Heart left ventricle (tissue), 16 donors: ENCODE results near the gene MYO5B. TPM values are rescaled to one million over a fixed set of nuclear protein-coding genes. Genes with fewer than 3 reads are reported as not detected.

Experiments used
- ATAC-seq, 4 donors: fragments of 200-7000 bp; cut with Tn5 transposase; one replicate each; pipeline ENCODE4 v1.9.1; 2020 to 2022; ENCODE audit warnings: moderate library complexity in 4 of 4, mild to moderate bottlenecking in 3 of 4, moderate number of reproducible peaks in 1 of 4
- DNase-seq, 5 donors: peaks; one replicate each; pipeline ENCODE4 v3.0.0-alpha.2; 2020
- H3K27ac ChIP-seq, 12 donors: fragments of 200-600 bp; sonication (generic) in 4 of 12; one replicate each; pipeline versions ENCODE4 v1.5.0 to v1.8.0; 2016 to 2022; ENCODE audit warnings: mild to moderate bottlenecking in 2 of 12
- H3K27me3 ChIP-seq, 9 donors: fragments of 200-600 bp; sonication (generic) in 2 of 9; one replicate each; pipeline versions ENCODE4 v1.5.1 to v1.8.0; 2016 to 2022; ENCODE audit warnings: mild to moderate bottlenecking in 3 of 9
- H3K36me3 ChIP-seq, 9 donors: fragments of 200-600 bp; sonication (generic) in 2 of 9; one replicate each; pipeline versions ENCODE4 v1.5.0 to v1.8.0; 2018 to 2022; ENCODE audit warnings: mild to moderate bottlenecking in 2 of 9
- H3K4me1 ChIP-seq, 12 donors: fragments of 200-600 bp; sonication (generic) in 4 of 12; one replicate each; pipeline versions ENCODE4 v1.5.0 to v1.8.0; 2016 to 2022; ENCODE audit warnings: mild to moderate bottlenecking in 3 of 12
- H3K4me3 ChIP-seq, 12 donors: fragments of 200-600 bp; sonication (generic) in 4 of 12; one replicate each; pipeline versions ENCODE4 v1.5.0 to v1.8.0; 2017 to 2022; ENCODE audit warnings: mild to moderate bottlenecking in 9 of 12, moderate library complexity in 4 of 12
- H3K9me3 ChIP-seq, 12 donors: fragments of 200-600 bp; sonication (generic) in 4 of 12; one replicate each; pipeline versions ENCODE4 v1.5.0 to v1.8.0; 2016 to 2022; ENCODE audit warnings: mild to moderate bottlenecking in 1 of 12
- CTCF ChIP-seq, 12 donors: fragments of 200-600 bp; sonication (generic) in 4 of 12; IDR thresholded peaks; one replicate each; pipeline versions ENCODE4 v1.5.0 to v1.8.0; 2018 to 2022; ENCODE audit warnings: antibody characterized with exemption in 12 of 12, mild to moderate bottlenecking in 5 of 12
- POLR2A ChIP-seq, 2 donors: fragments of 450-650 bp; IDR thresholded peaks; one replicate each; pipeline ENCODE4 v1.6.1; 2017; ENCODE audit warnings: antibody characterized with exemption in 2 of 2, mild to moderate bottlenecking in 2 of 2, moderate library complexity in 2 of 2
- WGBS, 4 donors: extraction: QIAGEN DNeasy Blood & Tissue Kit in 2 of 4; methylation state at CpG; one replicate each; pipeline versions ENCODE4 v1.1.5 to v1.1.7; 2013 to 2018; 5-methylcytosine and 5-hydroxymethylcytosine counted together
- intact Hi-C, 10 donors: fragments of 100-400 bp; cut with DNase I; formaldehyde crosslinking; loops; one replicate each; pipeline versions ENCODE4 v1.11.1 to v1.14.2; 2022
- polyA plus RNA-seq, 2 donors: library from polyadenylated mRNA; stranded (reverse); fragments of 200-250 nt; gene quantifications; one replicate each; pipeline ENCODE4 v1.2.3, GENCODE V29; 2013
- total RNA-seq, 9 donors: library from RNA; depleted of rRNA in 2 of 9; stranded (reverse); fragments of >200 nt in 2 of 9; fragmentation: NEBNext Ultra II Directional in 3 of 9; extraction: Animal tissue kit (Norgen Biotek cat#: 25700) in 3 of 9; gene quantifications; one replicate each; pipeline versions ENCODE4 v1.1.0 to v1.2.4, GENCODE V29; 2016 to 2023
- donor health status: ischemic (EF 13 %, LVEDD 7.1; RV severe dilation, severe dysfunction).
- donor health status: healthy with polysubstance abuse.
- donor health status: DM: no; HTN: yes; CAD: no.
- donor health status: DM: no; HTN: no; CAD: no.
- donor health status: ischemic (EF 25% LVEDD 6.9; RV normal size, moderate dysfunction).
- donor health status: ischemic (EF 25% LVEDD 5.7; RV mildly dilated, moderate dysfunction).
- donor health status: healthy.
- donor health status: DM: yes; HTN: yes; CAD: no.
- donor health status: ischemic (EF 35%, LVEDD 5.7; RV mildly dilated, moderate dysfunction).
- donor health status: nonischemic (EF 11% LVEDD 7.7; RV severe dilation, severe dysfunction).
- donor health status: DM: yes; HTN: yes; CAD: no.
- donor health status: PGD.
- donor health status: ischemic (EF 29% LVEDD 5.4; RV normal size, mild dysfunction).
- donor health status: nonischemic (EF 23%, LVEDD 6.1; RV moderate dilation, normal function).

The MYO5B gene
- total and polyA plus RNA-seq, 11 donors: 0.51 to 5.9 (median 1.4) TPM

GRCh38 chr18:49847524-49847923 is 347.4 kb downstream of the MYO5B start:
- ATAC-seq: no peak
- Histone ChIP-seq H3K36me3 (no peaks in the 10 kb centered on the region), H3K9me3 (no peaks in the 10 kb centered on the region), H3K4me1 (peaks cover 0 to 10% (median 1%) of the 10 kb centered on the region in 12 donors), H3K27me3 (peaks cover 0 to 9% (median 0%) of the 10 kb centered on the region in 9 donors), H3K27ac (no peak overlapping the region), H3K4me3 (no peak overlapping the region)
- no peak for DNase-seq
- no peak for TF ChIP-seq POLR2A (IDR thresholded peaks at IDR 0.05)
- no peak for TF ChIP-seq CTCF (IDR thresholded peaks at IDR 0.05)
- intact Hi-C loops: no loop called here
- WGBS, 4 donors: 86 to 88% (median 87%) methylated on average over 8 of the region's 8 CpGs

- DNase-seq (no peak), ATAC-seq (no peak)
- intact Hi-C loops: no loop called here
- Histone ChIP-seq H3K9me3 (no peaks in the 10 kb centered on the region), H3K4me3 (no peak overlapping the region), H3K4me1 (peaks cover 0 to 10% (median 1%) of the 10 kb centered on the region in 12 donors), H3K36me3 (no peaks in the 10 kb centered on the region), H3K27ac (no peak overlapping the region), H3K27me3 (peaks cover 0 to 9% (median 0%) of the 10 kb centered on the region in 9 donors)
- TF ChIP-seq POLR2A (IDR thresholded peaks at IDR 0.05) (no peak), CTCF (IDR thresholded peaks at IDR 0.05) (no peak)
- WGBS, 4 donors: 37 to 73% (median 65%) methylated on average over 9 to 10 of the region's 10 CpGs
Measured at GRCh38 chr18:49846718-49847470, 348.1 kb downstream of the MYO5B start.

GRCh38 chr18:49846361-49846662 is 348.6 kb downstream of the MYO5B start:
- 53 to 67% (median 60%) methylated on average over 5 of the region's 5 CpGs for WGBS, 4 donors
- Histone ChIP-seq H3K27ac (no peak overlapping the region), H3K4me1 (peaks cover 0 to 10% (median 1%) of the 10 kb centered on the region in 12 donors), H3K4me3 (no peak overlapping the region), H3K27me3 (peaks cover 0 to 9% (median 0%) of the 10 kb centered on the region in 9 donors), H3K36me3 (no peaks in the 10 kb centered on the region), H3K9me3 (no peaks in the 10 kb centered on the region)
- no peak for TF ChIP-seq POLR2A (IDR thresholded peaks at IDR 0.05)
- TF ChIP-seq CTCF (IDR thresholded peaks at IDR 0.05): no peak
- intact Hi-C loops: no loop called here
- ATAC-seq (peak in 2 of 4 donors; percentile 40 to 60), DNase-seq (peak in 2 of 5 donors; percentile 25 to 40)

- DNase-seq (peak in 3 of 5 donors; percentile 35 to 58 (median 40)), ATAC-seq (peak in 3 of 4 donors; percentile 8 to 60 (median 27))
- TF ChIP-seq POLR2A (IDR thresholded peaks at IDR 0.05) (no peak), CTCF (IDR thresholded peaks at IDR 0.05) (no peak)
- 52 to 65% (median 61%) methylated on average over 6 of the region's 6 CpGs for WGBS, 4 donors
- H3K4me3 ChIP-seq: no peak overlapping the region
- H3K4me1 ChIP-seq: peaks cover 0 to 10% (median 1%) of the 10 kb centered on the region in 12 donors
- no peaks in the 10 kb centered on the region for H3K36me3 ChIP-seq
- no peaks in the 10 kb centered on the region for H3K9me3 ChIP-seq
- no peak overlapping the region for H3K27ac ChIP-seq
- peaks cover 0 to 9% (median 0%) of the 10 kb centered on the region in 9 donors for H3K27me3 ChIP-seq
- intact Hi-C loops: no loop called here
Measured at GRCh38 chr18:49845629-49846360, 349.2 kb downstream of the MYO5B start.
